GOT3 (cell line): ENCODE measurements around the gene PLA2G2C.

Experiments used
- DNase-seq: peaks from one replicate; lab custom pipeline; 2025; ENCODE audit warnings: mixed read lengths; lab: John Stamatoyannopoulos, UW

The PLA2G2C gene

DNA sequence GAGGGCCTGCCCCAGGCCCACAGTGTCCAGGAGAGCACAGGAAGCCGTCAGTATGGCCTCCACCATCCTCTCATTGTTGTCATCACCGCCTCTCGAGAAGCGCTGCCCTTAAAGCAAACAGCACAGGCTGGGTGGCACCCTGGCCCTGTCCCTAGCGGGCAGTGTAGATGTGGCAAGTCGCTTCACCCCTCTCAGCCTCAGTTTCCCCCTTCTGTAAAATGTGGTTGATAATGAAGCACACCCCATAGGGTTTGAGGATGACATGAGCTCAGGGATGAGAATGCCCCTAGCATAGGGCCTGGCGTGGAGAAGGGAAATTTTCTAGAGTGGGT is 33.8 kb downstream of the PLA2G2C start:
- no peak for DNase-seq

DNA sequence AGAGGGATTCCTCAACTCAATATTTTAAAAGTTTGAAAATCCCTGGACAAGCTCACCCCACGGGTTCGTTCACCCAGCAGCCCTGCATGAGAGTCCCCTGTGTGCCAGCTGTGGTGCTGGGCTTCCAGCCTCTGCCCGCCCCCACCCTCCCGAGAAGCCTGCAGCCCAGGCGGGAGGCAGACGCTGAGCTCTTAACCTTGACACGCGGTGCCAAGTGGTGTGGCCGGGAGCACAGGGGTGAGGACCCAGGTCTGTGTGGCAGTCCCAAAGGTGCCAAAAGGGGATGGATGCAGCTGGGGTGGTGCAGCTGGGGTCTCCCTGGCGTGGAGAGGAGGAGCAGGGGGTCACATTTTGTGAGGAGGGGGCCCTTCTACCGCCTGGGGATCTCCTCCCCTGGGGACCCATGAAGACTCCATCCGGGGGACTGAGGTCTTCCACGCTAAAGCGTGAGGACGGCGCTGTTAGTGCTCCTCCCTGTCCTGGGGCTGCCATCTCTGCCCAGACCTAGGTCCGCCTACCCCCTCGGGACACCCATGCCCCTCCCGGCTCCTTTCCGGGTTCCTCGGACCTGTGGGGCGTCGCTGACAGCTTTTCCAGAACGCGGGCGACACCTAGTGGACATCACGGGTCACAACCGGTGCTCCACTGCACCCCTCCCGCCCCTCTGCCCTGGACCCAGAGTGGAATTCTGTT is 34.3 kb downstream of the PLA2G2C start:
- DNase-seq: peak; percentile 67

DNA sequence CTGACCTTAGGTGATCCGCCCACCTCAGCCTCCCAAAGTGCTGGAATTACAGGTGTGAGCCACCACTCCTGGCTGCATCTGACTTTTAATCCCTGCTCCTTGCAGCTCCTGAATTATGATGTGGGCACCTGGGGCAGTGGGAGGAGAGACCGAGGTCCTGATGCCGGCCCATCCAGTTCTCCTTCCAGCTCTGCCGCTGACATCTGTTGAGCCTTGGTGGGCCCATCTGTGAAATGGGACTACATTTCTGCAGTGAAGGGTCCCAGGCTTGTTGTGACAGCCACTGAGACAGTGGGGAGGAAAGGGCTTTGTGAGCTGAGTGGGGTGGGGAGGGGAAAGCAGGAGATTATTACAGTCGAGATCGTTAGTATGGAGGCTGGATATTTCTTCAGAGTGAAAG is 35.3 kb downstream of the PLA2G2C start:
- no peak for DNase-seq

DNA sequence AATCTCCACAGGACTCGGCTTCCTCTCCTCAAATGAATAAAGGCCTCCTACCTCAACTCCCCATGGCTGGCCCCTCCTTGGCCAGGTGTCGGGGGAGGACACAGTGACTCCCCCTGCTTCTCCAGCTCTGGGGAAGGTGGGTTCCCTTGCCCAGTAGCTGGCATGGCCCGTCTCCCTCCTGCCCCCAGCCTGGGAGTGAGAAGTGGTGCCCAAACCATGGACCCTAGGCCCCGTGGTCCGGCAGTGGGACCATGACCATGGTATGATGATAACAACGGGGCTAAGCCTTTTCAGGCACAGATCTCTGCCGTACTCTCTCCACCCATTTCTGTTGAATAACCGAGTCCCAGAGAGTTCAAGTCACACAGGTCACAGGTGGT is 36.0 kb downstream of the PLA2G2C start:
- no peak for DNase-seq

DNA sequence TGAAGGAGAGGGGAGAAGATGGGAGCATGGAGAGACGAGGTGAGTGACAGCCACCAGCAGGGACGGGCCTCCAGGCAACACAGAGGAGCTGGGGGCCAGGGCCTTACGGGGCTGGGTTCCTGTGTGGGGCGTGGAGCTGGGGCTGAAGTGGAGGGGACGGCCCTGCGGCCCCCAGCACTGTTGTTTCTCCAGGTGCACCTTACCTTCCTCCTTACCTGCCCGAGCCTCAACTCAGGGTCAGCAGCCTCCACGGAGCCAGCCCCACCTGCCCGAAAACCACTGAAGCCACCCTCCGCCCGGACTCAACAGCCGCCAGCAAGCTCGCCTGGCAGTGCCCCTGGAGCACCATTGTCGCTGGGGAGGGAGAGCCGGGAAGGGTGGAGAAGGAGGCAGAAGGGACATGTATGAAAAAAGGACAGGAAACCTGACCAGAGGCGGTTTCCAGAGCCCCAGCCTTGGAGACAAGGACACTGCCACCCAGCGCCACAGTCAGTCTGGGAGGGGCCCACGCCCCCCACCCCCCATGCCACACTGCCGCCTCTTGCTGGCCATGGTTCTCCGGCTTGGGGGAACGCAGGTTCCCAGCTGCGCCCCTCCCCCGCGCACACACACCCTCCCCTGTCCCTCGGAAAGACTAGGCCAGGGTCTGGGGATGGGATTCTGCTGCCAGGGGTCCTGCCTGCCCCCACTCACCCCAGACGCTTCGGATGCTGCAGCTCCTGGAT is 36.6 kb downstream of the PLA2G2C start:
- no peak for DNase-seq

DNA sequence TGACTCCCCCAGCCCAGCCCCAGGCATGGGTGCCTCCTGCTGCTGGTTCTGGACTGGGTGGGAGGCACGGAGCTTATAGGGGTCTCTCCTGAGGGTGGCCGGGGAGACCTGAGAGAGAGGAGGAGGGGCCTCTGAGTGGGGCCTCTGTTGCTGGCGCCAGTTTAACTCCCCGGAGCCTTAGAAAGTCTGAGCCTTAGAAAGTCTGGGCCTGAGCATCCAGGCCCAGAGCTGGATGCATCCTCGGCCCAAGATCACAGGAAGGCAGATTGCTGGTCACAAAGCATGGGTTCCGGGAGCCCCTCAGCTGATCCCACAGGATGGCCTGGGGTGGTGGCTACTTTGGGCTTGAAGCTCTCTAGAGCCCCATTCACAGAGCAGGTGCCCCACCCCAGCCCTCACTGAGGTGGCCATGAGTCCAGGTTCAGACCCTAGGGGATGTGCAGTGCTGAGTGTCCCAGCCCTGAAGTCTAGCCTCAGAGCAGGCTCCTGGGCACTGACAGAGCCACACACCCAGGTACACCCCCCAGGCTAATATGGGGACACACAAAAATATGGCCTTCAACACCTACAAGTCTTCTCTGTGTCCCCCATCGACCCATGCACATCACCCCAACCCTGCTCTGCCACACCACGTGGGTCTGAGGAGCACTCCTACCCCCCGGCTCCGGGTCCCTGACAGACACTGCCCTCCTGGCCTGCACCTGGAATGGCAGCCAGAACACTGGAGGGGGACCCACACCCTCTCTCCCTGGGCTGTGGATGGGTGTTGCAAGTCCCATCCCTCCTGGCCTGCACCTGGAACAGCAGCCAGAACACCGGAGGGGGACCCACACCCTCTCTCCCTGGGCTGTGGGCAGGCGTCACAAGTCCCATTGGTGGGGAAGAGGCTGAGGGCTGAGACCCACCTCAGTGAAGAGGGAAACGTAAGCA is 37.5 kb downstream of the PLA2G2C start:
- DNase-seq: no peak

DNA sequence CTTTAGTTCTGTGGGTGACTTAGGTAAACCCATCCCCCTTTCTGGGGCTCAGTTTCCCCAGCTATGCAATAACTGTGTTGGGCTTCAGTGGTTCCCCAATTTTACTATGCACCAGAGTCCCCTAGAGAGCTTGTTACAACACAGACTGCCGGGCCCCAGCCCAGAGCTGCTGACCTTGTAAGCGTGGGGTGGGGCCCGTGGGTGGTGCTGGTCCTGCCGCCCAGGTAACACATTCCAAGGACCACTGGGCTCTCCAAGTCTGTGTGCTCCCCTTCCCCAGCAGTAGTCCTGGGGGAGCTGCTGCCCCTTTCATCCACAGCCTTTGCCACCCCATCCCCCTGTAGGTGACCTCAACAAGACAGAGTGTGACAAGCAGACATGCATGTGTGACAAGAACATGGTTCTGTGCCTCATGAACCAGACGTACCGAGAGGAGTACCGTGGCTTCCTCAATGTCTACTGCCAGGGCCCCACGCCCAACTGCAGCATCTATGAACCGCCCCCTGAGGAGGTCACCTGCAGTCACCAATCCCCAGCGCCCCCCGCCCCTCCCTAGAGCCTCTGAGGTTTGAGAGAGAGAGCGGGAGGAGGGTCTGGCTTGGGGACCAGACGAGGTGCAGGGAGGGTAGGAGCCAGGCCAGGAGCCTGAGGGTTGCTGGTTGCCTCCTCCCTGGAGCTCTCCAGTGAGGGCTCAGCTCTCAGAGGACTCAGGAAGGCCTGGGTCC is 38.3 kb downstream of the PLA2G2C start:
- DNase-seq: no peak

DNA sequence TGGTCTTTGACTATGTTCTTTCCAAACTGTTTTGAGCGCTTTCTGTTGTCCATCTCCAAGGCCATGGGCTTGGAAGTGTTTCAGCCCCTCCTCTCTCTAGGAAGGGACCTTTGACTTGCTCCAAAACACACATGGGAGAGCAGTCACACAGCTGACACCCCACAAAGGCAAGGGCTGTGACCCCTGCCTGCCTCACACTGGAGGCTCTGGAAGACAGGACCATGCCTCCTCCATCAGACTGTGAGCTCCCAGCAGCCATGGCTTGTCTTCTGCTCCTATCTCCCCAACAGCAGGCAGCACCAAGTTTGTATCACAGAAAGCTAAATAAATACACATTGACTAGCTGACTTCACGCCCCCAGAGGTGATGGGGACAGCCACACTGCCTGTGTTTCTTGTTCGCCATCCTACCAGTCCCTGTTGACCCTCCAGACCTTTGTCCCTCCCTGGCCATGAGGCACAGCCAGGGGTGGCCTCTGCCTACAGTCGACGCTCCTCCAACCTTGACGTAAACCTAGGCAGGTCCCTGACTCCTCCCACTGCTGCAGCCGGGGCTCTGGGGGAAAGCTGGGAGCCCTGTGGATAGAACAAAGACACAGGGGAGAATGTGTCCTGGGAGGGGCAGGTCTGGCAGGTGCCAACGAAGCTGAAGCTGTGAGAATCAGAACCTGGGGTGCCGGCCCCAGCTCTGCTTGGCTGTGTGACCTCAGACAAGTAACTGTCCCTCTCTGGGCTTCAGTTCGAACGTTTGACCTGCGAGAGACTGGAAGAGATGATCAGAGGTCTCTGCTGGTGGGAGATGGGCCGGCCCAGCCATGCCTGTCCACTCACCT is 42.4 kb downstream of the PLA2G2C start:
- DNase-seq: no peak

DNA sequence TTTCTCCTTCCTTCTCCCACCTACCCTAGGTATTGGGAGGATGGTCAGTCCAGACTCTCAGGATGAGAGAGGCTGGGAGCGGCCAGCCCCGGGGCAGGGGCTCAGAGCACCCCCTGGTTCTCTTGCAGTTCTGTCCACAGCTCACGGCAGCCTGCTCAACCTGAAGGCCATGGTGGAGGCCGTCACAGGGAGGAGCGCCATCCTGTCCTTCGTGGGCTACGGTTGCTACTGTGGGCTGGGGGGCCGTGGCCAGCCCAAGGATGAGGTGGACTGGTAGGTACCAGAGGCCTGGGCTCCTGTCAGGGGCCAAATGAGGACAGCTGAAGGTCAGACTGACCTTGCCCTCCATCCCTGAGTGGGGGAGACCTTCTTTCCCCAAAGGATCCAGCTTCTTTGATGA is 43.0 kb downstream of the PLA2G2C start:
- DNase-seq: no peak

DNA sequence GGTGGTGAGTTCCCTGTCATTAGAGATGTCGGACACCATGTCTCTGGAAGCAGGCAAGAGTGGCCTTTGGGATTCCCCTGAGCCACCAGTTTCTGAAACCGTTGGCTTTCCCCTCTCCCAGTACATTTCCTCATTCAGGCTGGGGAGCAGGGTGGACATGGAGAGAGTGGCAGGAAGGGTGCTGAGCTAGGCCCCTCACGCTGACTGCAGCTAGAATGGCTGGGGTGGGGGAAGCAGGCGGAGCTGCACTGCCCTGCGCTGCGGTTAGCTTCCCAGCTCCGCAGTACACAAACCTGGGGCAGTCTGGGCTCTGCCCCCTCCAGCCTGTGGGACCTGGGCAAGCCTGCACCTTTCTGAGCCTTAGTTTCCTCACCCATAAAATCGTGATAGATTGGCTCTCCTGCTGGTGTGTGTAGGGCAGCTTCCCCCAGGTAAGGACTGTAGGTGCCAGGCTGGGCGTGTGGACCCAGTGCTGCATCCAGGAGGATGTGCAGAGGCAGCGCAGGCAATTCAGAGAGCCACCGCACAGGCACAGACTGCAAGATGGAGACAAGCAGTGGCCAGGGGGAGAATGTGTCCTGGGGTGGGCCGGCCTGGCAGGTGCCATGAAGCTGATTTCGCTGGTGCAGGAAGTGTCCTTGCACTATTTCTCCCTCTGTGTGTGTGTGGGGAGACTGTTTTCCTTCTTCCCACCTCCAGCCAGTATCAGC is 44.2 kb downstream of the PLA2G2C start:
- no peak for DNase-seq

DNA sequence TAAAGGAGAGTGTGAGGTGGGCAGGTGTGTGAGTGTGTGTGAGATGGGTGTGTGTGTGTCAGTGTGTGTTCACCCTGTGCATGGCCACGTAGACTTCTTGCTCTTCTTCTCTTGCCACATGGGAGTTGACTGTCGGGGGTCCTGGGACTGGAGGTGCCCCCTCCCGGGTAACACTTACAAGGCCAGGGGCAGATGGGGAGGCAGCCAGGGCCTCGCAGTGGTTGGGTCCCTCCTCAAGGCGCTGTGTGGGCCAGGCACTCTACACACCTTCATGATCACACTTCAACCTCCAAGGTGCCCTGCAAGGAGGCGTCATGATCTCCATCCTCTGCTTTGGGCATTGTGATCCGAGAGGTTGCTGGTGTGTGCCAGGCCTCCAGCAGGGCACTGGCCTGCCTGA is 44.9 kb downstream of the PLA2G2C start:
- DNase-seq: no peak

DNA sequence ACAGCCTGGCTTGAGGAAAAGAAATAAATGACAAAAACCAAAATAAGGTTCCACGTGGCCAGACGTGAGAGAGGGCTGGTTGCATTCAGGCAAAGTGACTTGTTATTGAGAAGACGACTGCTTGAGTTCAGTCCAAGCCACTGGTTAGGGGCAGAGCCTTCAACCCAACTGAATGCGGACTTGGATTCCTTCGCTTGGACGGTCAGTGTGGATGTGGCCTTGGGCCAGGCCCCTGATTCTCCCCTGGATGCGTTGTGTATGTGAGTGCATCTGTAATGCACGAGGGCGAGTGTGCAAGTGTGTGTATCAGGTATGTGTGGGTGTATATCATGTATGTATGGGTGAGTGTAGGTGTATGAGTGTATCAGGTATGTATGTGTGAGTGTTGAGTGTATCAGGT is 45.3 kb downstream of the PLA2G2C start:
- no peak for DNase-seq

DNA sequence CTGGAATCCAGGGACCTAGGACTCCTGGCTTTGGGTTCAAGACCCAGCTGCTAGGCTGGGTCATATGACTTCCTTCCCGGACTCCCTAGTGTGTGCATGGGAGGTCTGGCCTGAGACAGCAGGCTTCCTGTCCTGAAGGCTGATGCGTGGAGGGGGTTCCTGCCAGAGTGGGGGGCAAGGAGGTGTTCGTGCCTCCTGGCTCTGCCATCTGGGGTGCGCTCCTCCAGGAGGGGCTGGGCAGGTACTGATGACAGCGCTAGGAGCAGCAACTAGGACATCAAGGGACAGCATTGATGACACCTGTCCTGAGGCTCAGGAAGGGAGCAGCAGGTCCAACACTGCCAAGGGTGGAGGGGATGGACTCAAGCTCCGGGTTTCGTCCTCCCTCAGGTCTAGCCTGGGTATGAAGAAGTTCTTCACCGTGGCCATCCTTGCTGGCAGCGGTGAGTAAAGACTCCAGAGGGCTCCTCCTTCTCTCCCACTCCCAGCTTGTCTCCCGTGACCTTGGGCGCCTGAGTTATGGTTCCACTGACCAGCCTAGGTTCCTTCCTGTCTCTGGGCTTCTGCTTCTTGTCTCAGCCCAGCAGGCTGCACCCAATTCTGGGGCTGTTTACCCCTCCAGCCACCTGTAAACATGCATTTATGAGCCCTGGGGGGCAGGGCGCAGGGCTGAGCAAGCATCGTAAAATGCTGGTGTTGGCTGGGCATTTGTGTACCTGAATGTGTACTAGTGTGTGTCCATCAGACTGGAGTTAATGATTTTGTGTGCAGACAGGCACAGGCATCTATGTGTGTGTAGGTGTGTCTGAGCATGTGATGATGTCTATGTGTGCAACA is 46.3 kb downstream of the PLA2G2C start:
- DNase-seq: no peak

DNA sequence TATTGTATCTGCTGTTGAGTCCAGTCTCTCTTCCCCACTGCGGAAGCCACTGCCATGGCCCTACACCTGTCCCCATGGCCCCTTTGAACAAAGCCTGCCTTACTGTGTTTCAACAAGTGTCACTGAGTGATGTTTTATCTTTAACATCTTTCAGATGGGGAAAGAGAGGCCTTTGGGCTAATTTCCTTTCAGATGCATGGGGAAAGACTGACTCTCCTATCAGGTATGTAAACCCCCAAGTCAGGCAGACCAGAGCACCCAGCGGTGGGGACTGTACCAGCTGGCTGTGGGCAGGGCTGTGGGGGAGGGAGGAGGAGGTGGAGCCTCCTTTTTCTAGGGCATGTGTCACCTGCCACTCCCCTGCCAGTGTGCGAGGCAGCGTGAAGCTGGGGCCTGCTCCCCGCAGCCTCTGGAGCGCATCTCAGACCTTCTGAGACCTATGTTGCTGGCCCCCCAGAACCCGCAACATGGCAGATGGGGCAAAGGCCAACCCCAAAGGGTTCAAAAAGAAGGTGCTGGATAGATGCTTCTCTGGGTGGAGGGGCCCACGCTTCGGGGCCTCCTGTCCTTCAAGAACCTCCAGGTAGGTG is 47.3 kb downstream of the PLA2G2C start, which contains the start of gene PLA2G2F:
PLA2G2F (plus strand) TSS at position 363 of the 590 bp plus-strand sequence; CDS start at position 468, 105 bp downstream.
- no peak for DNase-seq

DNA sequence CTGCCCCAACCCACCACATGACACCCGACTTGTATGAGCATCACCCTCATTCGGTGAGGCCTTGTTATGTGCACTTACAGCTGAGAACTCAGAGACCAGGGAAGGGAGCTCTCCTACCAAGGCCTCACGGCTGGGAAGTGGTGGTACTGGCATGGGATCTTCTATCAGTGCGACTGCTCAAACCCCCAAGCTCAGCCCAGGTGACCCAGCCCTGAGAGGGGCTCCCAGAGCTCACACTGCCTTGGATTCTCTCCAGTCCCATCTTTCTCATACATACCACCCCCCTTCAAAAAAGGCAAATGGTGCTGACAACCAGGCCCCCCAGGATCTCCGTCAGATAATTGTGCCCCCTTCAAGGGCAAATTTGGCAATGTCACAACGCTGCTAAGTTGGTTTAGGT is 48.0 kb downstream of the PLA2G2C start:
- DNase-seq: no peak

DNA sequence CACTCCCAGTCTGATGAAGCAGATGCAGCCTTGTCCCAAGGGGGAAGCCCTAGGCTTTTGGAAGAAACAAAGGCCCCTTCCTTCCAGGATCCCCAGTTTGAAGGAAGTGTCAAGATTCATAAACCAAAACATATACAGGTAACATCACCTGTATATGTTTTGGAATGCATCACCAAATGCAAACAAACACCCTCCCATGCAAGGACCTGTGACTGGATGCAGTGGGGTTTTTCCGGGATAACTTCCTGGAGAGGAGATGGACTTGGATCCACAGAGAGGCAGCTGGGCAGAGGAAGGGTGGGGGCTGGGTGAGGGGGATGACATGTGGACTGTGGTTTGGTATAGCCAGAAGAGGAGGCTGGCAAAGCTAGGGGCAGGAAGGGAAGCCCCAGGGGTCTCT is 48.7 kb downstream of the PLA2G2C start:
- no peak for DNase-seq

DNA sequence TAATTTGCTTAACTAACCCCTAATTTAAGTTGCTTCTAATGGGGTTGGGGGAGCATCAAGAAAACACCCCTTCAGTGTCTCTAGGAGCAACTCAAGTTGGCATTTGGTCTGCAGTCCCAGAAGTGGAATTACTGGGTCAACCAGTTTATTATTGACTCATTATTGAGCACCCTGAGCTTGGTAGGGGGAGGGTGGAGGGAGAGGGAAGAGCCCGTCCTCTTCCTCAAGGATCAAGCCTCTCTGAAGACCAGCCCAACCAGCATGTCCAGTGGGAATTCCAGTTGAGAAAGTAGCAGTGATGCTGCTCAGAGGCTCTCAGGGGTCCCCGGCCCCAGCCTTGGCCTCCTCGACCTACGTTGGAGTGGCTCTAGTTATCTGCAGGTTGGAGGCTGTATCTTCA is 49.3 kb downstream of the PLA2G2C start:
- DNase-seq: no peak

DNA sequence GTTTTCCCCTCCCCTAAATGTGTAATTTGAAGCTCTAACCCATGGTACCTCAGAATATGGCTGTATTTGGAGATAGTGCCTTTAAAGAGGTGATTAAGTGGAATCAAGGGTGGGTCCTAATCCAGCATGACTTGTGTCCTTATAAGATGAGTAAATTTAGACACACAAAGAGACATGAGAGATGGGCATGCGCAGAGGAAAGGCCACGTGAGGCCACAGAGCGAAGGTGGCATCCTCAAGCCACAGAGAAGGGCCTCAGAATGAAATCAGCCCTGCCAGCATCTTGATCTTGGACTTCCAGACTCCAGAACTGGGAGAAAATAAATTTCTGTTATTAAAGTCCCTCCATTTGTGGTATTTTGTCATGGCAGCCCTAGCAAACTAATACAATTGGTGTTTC is 50.1 kb downstream of the PLA2G2C start:
- DNase-seq: no peak

DNA sequence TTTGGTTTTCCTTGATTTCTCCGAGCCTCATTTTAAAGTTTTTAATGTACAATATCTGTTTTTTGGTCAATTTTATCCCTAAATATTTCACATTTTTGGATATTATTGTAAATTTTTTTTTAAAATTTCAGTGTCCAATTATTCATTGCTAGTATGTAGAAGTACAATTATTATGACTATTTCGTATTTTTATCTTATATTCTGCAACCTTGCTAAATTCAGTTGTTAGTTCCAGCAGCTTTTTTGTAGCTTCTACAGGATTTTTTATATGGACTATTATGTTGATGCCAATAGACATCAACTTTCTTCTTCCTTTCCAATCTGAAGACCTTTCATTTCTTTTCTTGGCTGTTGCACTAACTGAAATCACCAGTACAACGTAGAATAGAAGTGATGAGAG is 51.3 kb downstream of the PLA2G2C start:
- no peak for DNase-seq
